Endothelial cell of umbilical vein (primary cell): ENCODE data around the gene C10orf67. TPM values are rescaled to one million over a fixed set of nuclear protein-coding genes. Genes with fewer than 3 reads are reported as not detected.

Source experiments
- BruUV-seq: library from RNA; stranded (reverse); fragments of 400-500 nt; replicated peaks from 2 replicates; lab custom pipeline; 2021; lab: Mats Ljungman, UMichigan
- CTCF ChIA-PET: fragments of 300-600, 350-600 bp; sonication (Branson Sonifier 250); formaldehyde crosslinking; loops from one replicate; lab custom pipeline; 2021; ENCODE audit warnings: antibody characterized with exemption, inconsistent platforms; lab: Charles Lee
- POLR2A ChIA-PET: fragments of 300-600, 350-600 bp; sonication (Branson Sonifier 250); formaldehyde crosslinking; loops from one replicate; lab custom pipeline; 2021; ENCODE audit warnings: antibody characterized with exemption, inconsistent platforms; lab: Charles Lee
- DNase-seq: peaks from one replicate; pipeline ENCODE4 v3.0.0-alpha.2; 2011; ENCODE audit warnings: low read depth, low spot score
- FAIRE-seq: peaks from 2 replicates; lab custom pipeline; 2011; peaks lifted over from hg19 to GRCh38; lab: Jason Lieb, UNC
- H2AFZ ChIP-seq: 2 replicates; pipeline ENCODE4 v1.6.0; 2012; ENCODE audit warnings: low read depth, low read length, control low read depth, inconsistent platforms
- H3K27ac ChIP-seq: 2 replicates; pipeline ENCODE4 v1.5.1; 2011; ENCODE audit warnings: low read depth, mild to moderate bottlenecking, control low read depth, low read length, moderate library complexity; ENCODE audit not compliant: insufficient read depth
- H3K27me3 ChIP-seq, 2 experiments: 2 replicates each; pipeline versions ENCODE4 v1.6.0 to v1.6.1; 2011; ENCODE audit warnings: low read length in 2 of 2, mixed read lengths in 1 of 2; ENCODE audit not compliant: control insufficient read depth in 2 of 2, insufficient read depth in 2 of 2
- H3K36me3 ChIP-seq, 2 experiments: 2 replicates in 1 of 2; 3 replicates in 1 of 2; pipeline ENCODE4 v1.5.1; 2011; ENCODE audit warnings: low read length in 2 of 2, mild to moderate bottlenecking in 1 of 2, moderate library complexity in 1 of 2; ENCODE audit not compliant: control insufficient read depth in 2 of 2, insufficient read depth in 2 of 2; ENCODE audit errors: extremely low read depth in 1 of 2
- H3K4me1 ChIP-seq: 3 replicates; pipeline ENCODE4 v1.5.1; 2011; ENCODE audit warnings: mild to moderate bottlenecking, low read length; ENCODE audit not compliant: control insufficient read depth, insufficient read depth; ENCODE audit errors: extremely low read depth
- H3K4me2 ChIP-seq: 2 replicates; pipeline ENCODE4 v1.6.1; 2011; ENCODE audit warnings: low read length, control low read depth, mixed read lengths; ENCODE audit not compliant: insufficient read depth
- H3K4me3 ChIP-seq, 3 experiments: fragments of 200-600 bp in 1 of 3; sonication (generic), shearing (Covaris generic) in 1 of 3; replicated peaks in 1 of 3; 2 replicates each; pipeline ENCODE4 v1.5.1; 2011 to 2016; ENCODE audit warnings: control low read depth in 3 of 3, low read length in 3 of 3, mild to moderate bottlenecking in 2 of 3, inconsistent platforms in 1 of 3, low read depth in 1 of 3, moderate library complexity in 1 of 3; ENCODE audit not compliant: insufficient read depth in 1 of 3
- H3K79me2 ChIP-seq: 2 replicates; pipeline ENCODE4 v1.6.0; 2012; ENCODE audit warnings: low read length, inconsistent platforms; ENCODE audit not compliant: control insufficient read depth, insufficient read depth
- H3K9ac ChIP-seq: replicated peaks from 2 replicates; pipeline ENCODE3; 2011; ENCODE audit warnings: low read length, control low read depth; ENCODE audit not compliant: insufficient read depth; ENCODE audit errors: extremely low read depth
- H3K9me1 ChIP-seq: replicated peaks from 3 replicates; pipeline ENCODE4 v1.6.0; 2011; ENCODE audit warnings: mild to moderate bottlenecking, low read length; ENCODE audit not compliant: control insufficient read depth, insufficient read depth; ENCODE audit errors: extremely low read depth
- H3K9me3 ChIP-seq: replicated peaks from 2 replicates; pipeline ENCODE4 v1.5.1; 2012; ENCODE audit warnings: low read length, inconsistent platforms; ENCODE audit not compliant: control insufficient read depth, insufficient read depth
- H4K20me1 ChIP-seq: replicated peaks from 2 replicates; pipeline ENCODE3; 2011; ENCODE audit warnings: mild to moderate bottlenecking, low read length; ENCODE audit not compliant: control insufficient read depth, insufficient read depth; ENCODE audit errors: extremely low read depth
- FOS ChIP-seq: IDR thresholded peaks from 2 replicates; pipeline ENCODE4 v1.6.1; 2011; ENCODE audit warnings: mild to moderate bottlenecking, low read length, moderate library complexity, borderline replicate concordance; ENCODE audit not compliant: insufficient read depth
- GATA2 ChIP-seq: IDR thresholded peaks from 2 replicates; pipeline ENCODE4 v1.7.0; 2011; ENCODE audit warnings: low read depth, mild to moderate bottlenecking, moderate library complexity, mixed read lengths, low read length; ENCODE audit not compliant: insufficient read length, insufficient read depth
- JUN ChIP-seq: IDR thresholded peaks from 2 replicates; pipeline ENCODE4 v1.6.1; 2011; ENCODE audit warnings: borderline replicate concordance, low read depth; ENCODE audit not compliant: insufficient read length, insufficient read depth
- MAX ChIP-seq: IDR thresholded peaks from 2 replicates; pipeline ENCODE4 v1.6.1; 2011; ENCODE audit not compliant: insufficient read depth, insufficient read length
- MYC ChIP-seq: IDR thresholded peaks from one replicate; pipeline ENCODE4 v1.6.1; 2011; ENCODE audit warnings: mild to moderate bottlenecking, low read depth, low read length
- POLR2AphosphoS5 ChIP-seq: IDR thresholded peaks from 2 replicates; pipeline ENCODE4 v1.6.1; 2012; ENCODE audit warnings: low read depth, mild to moderate bottlenecking, control low read depth, low read length, moderate library complexity; ENCODE audit not compliant: insufficient read depth
- dilution Hi-C: fragments of 300-500 bp; cut with MboI; formaldehyde crosslinking; loops from one replicate; pipeline ENCODE4 v1.15.0; 2019; ENCODE audit warnings: low sequenced_read_pairs; ENCODE audit not compliant: extremely low pct_ligation_motif_present
- intact Hi-C: fragments of 100-400 bp; cut with micrococcal nuclease; formaldehyde crosslinking; loops from one replicate; pipeline ENCODE4 v1.10.0; 2022
- polyA plus RNA-seq, 4 experiments: library from polyadenylated mRNA; depleted of rRNA in 3 of 4; stranded (reverse) in 3 of 4; unstranded in 1 of 4; fragments of >200 nt; gene quantifications; 2 replicates each; pipeline versions ENCODE4 v1.2.1 to v1.2.3, GENCODE V29; 2011 to 2012; ENCODE audit warnings: missing spikeins in 1 of 4
- total RNA-seq: library from RNA; stranded (reverse); gene quantifications from 2 replicates; pipeline ENCODE4 v1.2.3, GENCODE V29; 2021
- TF ChIP-seq, protein P1 (sequence below), 2 donors: IDR thresholded peaks; 1 replicate in 1 of 2; 2 replicates in 1 of 2; pipeline ENCODE4 v1.5.1; 2011; ENCODE audit warnings: low read length in 2 of 2, mild to moderate bottlenecking in 2 of 2, moderate library complexity in 2 of 2, control low read depth in 1 of 2, inconsistent platforms in 1 of 2, low read depth in 1 of 2; ENCODE audit not compliant: insufficient read depth in 1 of 2; ENCODE audit errors: extremely low read depth in 1 of 2

The C10orf67 gene
- total and polyA plus RNA-seq, 2 donors (not counting 3 experiments of a cell fraction or from before 2014, with no cell fraction given), result not detected

- TF ChIP-seq MAX (no peak), FOS (no peak), MYC (no peak), GATA2 (no peak), POLR2AphosphoS5 (no peak), JUN (no peak)
- TF ChIP-seq, protein P1, sequence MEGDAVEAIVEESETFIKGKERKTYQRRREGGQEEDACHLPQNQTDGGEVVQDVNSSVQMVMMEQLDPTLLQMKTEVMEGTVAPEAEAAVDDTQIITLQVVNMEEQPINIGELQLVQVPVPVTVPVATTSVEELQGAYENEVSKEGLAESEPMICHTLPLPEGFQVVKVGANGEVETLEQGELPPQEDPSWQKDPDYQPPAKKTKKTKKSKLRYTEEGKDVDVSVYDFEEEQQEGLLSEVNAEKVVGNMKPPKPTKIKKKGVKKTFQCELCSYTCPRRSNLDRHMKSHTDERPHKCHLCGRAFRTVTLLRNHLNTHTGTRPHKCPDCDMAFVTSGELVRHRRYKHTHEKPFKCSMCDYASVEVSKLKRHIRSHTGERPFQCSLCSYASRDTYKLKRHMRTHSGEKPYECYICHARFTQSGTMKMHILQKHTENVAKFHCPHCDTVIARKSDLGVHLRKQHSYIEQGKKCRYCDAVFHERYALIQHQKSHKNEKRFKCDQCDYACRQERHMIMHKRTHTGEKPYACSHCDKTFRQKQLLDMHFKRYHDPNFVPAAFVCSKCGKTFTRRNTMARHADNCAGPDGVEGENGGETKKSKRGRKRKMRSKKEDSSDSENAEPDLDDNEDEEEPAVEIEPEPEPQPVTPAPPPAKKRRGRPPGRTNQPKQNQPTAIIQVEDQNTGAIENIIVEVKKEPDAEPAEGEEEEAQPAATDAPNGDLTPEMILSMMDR (IDR thresholded peaks at IDR 0.05; ENCODE audit: extremely low read depth in 1 of 2, insufficient read depth in 1 of 2, low read depth in 1 of 2, low read length in 2 of 2), result no peak
These were observed 151.0 kb downstream of the C10orf67 start for GRCh38 chr10:23193435-23194074.

More at GRCh38 chr10:23193435-23194074, 151.0 kb downstream of the C10orf67 start:
- dilution Hi-C loops (no loop called here), intact Hi-C loops (no loop called here)
- FAIRE-seq, result no peak
- CTCF ChIA-PET, result no interaction called here
- Histone ChIP-seq H3K27ac (no peak overlapping the region), H3K4me1 (no peaks in the 10 kb centered on the region), H3K9me1 (no peaks in the 10 kb centered on the region), H2AFZ (no peak overlapping the region), H3K27me3 (peaks cover 69 to 79% of the 10 kb centered on the region in 2 experiments), H3K9me3 (no peaks in the 10 kb centered on the region), H3K4me3 (no peak overlapping the region), H3K79me2 (no peaks in the 10 kb centered on the region), H3K9ac (no peak overlapping the region), H3K4me2 (no peak overlapping the region), H4K20me1 (no peaks in the 10 kb centered on the region), H3K36me3 (no peaks in the 10 kb centered on the region)
- no TSS peak for BruUV-seq
- DNase-seq, result no peak
- POLR2A ChIA-PET, result no interaction called here
